Measurements from ENCODE around the gene CCL28.

CCL28 gene

DNA sequence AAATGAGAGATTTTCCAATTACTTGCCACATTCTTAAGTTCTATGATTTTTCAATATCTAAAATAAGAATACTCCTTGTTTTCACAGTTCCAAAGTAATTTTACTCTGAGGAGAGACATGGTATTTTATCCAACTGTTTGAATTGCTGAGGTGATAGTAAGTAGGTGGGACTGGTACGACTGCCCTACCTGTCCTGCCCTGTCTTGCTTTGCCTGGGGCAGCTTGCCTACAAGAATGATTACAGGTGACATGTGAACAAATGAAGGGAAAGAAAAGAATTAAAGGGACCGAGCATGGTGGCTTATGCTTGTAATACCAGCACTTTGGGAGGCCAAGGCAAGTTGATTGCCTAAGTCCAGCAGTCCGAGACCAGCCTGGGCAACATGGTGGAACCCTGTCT is 57.4 kb downstream of the CCL28 start:
- no peak for DNase-seq

GRCh38 chr5:43353668-43354067 is 58.5 kb downstream of the CCL28 start:
- DNase-seq: no peak

- no peak for DNase-seq
Measured at GRCh38 chr5:43352915-43353314, 59.3 kb downstream of the CCL28 start.

GRCh38 chr5:43352131-43352530 is 60.1 kb downstream of the CCL28 start:
- DNase-seq: no peak

- no peak for DNase-seq
Measured at GRCh38 chr5:43348861-43349363, 63.3 kb downstream of the CCL28 start.

DNA sequence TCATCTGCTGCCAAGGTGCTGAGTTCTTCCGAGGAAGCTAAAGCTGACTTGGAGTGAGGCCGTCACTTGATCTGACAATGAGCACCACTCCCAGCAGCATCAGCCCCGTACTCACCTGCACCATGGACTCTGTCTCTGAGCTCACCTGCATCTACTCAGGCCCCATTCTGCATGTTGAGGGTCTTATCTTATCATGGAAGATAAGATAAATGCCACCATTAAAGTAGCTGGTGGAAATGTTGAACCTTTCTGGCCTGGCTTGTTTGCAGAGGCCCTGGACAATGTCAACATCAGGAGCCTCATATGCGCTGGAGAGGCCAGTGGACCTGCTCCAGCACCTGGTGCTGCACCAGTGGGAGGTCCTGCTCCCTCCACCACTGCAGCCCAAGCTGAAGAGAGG is 64.0 kb downstream of the CCL28 start:
- DNase-seq: no peak

GRCh38 chr5:43338862-43339261 is 73.3 kb downstream of the CCL28 start:
- no peak for DNase-seq

DNA sequence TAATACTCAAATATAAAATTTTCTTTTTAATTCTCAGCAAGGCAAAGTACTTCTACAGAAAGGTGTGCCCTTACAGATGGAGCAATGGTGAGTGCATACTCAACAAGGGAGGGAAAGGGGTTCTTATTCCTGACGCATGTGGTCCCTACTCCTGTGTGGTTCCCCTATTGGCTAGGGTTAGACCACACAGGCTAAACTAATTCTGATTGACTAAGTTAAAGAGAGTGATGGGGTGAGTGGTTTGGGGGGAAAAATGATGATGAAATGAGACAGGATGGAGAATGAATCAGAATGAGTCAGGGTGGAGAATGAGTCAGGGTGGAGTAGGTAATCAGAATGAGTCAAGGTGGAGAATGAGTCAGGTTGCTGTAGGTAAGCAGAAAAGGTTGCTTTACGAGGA is 76.0 kb downstream of the CCL28 start:
- peak in 1 of 2 donors; percentile 25 for DNase-seq

GRCh38 chr5:43335681-43336080 is 76.5 kb downstream of the CCL28 start:
- DNase-seq: no peak

GRCh38 chr5:43332401-43332800 is 79.8 kb downstream of the CCL28 start:
- DNase-seq: no peak

Measured in stimulated activated CD4-positive, alpha-beta T cell treated with anti-CD3 and anti-CD28 coated beads, Interleukin-2, amount 100 ng/mL, for 24 hours (primary cell).